Measurements from ENCODE around the gene KLF11. TPM values are rescaled to one million over a fixed set of nuclear protein-coding genes. Genes with fewer than 3 reads are reported as not detected.
A peak's percentile ranks its signal among the peaks of the same experiment; 100 is the strongest.

The KLF11 gene
- 10 to 100 TPM; 11.8 to 43.8 (median 21.4) TPM for total RNA-seq
- 1 to 10 TPM; 5.4 to 8.0 TPM for polyA plus RNA-seq
- long read RNA-seq, donor 1, full-length matches to known transcripts, result 5 of 19 reads
- long read RNA-seq, donor 1, partial matches to known transcripts, result 12 of 19 reads
- long read RNA-seq, donor 1, other reads (novel, unspliced or antisense), result 2 of 19 reads
- long read RNA-seq, donor 2, full-length matches to known transcripts, result 8 of 55 reads
- long read RNA-seq, donor 2, partial matches to known transcripts, result 45 of 55 reads
- long read RNA-seq, donor 2, other reads (novel, unspliced or antisense), result 2 of 55 reads
- long read RNA-seq, donor 3, full-length matches to known transcripts, result 8 of 24 reads
- long read RNA-seq, donor 3, partial matches to known transcripts, result 11 of 24 reads
- long read RNA-seq, donor 3, other reads (novel, unspliced or antisense), result 5 of 24 reads

GRCh38 chr2:10043256-10043905 is at the start of gene KLF11:
Gene KLF11, plus strand, starts transcription at chr2:10043550. Its CDS starts 167 bp downstream, at chr2:10043717.
- intact Hi-C loops (cut with DNase I), result loop anchor here in 3 of 10 donors (5.0 to 10.0 kb wide), 2 partner anchors 36 to 409 kb away; partner anchors contain the start of gene YWHAQ (in 1 of the 3)
- WGBS, 4 donors, result 0 to 1% (median 0%) methylated on average over 24 to 104 of the region's 104 CpGs
- H3K27me3 ChIP-seq, result no peaks in the 10 kb centered on the region
- DNase-seq, result peak; percentile 95 to 98 (median 96)
- TF ChIP-seq CTCF (IDR thresholded peaks at IDR 0.05) (no peak), POLR2A (IDR thresholded peaks at IDR 0.05) (peak in 1 of 2 donors; percentile 49)
- peak within 1 kb of the TSS; percentile 94 to 100 (median 98) for H3K27ac ChIP-seq
- no peaks in the 10 kb centered on the region for H3K9me3 ChIP-seq
- peak within 1 kb of the TSS; percentile 38 to 93 (median 70) for H3K4me3 ChIP-seq
- H3K36me3 ChIP-seq, result peaks cover 3 to 27% (median 24%) of the 10 kb centered on the region in 9 donors
- ATAC-seq, result peak; percentile 66 to 84 (median 74)
- H3K4me1 ChIP-seq, result peaks cover 13 to 78% (median 58%) of the 10 kb centered on the region in 12 donors

GRCh38 chr2:9994462-9994861 is 48.9 kb upstream of the KLF11 start:
- Histone ChIP-seq H3K27me3 (no peaks in the 10 kb centered on the region), H3K4me3 (no peak overlapping the region), H3K4me1 (peaks cover 0 to 49% (median 23%) of the 10 kb centered on the region in 12 donors), H3K27ac (peak overlapping the region in 1 of 12 donors; percentile 30), H3K9me3 (no peaks in the 10 kb centered on the region), H3K36me3 (no peaks in the 10 kb centered on the region)
- DNase-seq (no peak), ATAC-seq (no peak)
- no peak for TF ChIP-seq POLR2A (IDR thresholded peaks at IDR 0.05)
- TF ChIP-seq CTCF (IDR thresholded peaks at IDR 0.05), result no peak
- 95 to 97% (median 97%) methylated on average over 11 of the region's 11 CpGs for WGBS, 4 donors
- intact Hi-C loops (cut with DNase I), result loop anchor here in 1 of 10 donors (5.0 kb wide), 1 partner anchor 33 kb away; no protein-coding TSS in a partner anchor

DNA sequence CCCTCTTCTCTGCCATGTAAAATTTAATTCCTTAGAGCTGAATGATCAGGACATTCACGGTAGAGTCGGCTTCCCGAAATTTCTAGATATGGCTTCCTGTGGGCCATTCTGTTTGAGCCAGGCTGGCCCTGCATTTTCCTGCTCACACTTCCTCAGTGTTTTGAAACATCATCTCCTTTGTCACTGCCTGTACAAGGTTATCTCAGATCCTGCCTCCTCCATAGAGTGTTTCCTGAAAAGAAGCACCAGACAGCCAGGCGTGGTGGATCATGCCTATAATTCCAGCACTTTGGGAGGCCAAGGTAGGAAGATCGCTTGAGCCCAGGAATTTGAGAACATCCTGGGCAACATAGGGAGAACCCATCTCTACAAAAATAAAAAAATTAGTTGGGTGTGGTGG is 48.3 kb upstream of the KLF11 start:
- peak overlapping the region in 4 of 12 donors; percentile 1 to 30 (median 18) for H3K27ac ChIP-seq
- WGBS, 4 donors, result 63 to 71% (median 68%) methylated on average over 5 of the region's 5 CpGs
- DNase-seq (no peak), ATAC-seq (peak in 1 of 4 donors; percentile 19)
- H3K27me3 ChIP-seq, result no peaks in the 10 kb centered on the region
- H3K36me3 ChIP-seq, result no peaks in the 10 kb centered on the region
- H3K9me3 ChIP-seq, result no peaks in the 10 kb centered on the region
- TF ChIP-seq POLR2A (IDR thresholded peaks at IDR 0.05) (no peak), CTCF (IDR thresholded peaks at IDR 0.05) (no peak)
- peaks cover 0 to 49% (median 23%) of the 10 kb centered on the region in 12 donors for H3K4me1 ChIP-seq
- H3K4me3 ChIP-seq, result no peak overlapping the region
- intact Hi-C loops (cut with DNase I), result no loop called here

GRCh38 chr2:9996321-9996720 is 47.0 kb upstream of the KLF11 start:
- intact Hi-C loops (cut with DNase I), result no loop called here
- no peaks in the 10 kb centered on the region for H3K36me3 ChIP-seq
- TF ChIP-seq CTCF (IDR thresholded peaks at IDR 0.05) (no peak), POLR2A (IDR thresholded peaks at IDR 0.05) (no peak)
- peak overlapping the region in 4 of 12 donors; percentile 1 to 51 (median 24) for H3K27ac ChIP-seq
- ATAC-seq (no peak), DNase-seq (no peak)
- no peaks in the 10 kb centered on the region for H3K9me3 ChIP-seq
- 93 to 96% (median 95%) methylated on average over 7 of the region's 7 CpGs for WGBS, 4 donors
- H3K27me3 ChIP-seq, result no peaks in the 10 kb centered on the region
- H3K4me3 ChIP-seq, result no peak overlapping the region
- peaks cover 0 to 42% (median 19%) of the 10 kb centered on the region in 12 donors for H3K4me1 ChIP-seq
